ENCODE data around the gene MRPL16. TPM values are rescaled to one million over a fixed set of nuclear protein-coding genes. Genes with fewer than 3 reads are reported as not detected.
"Not testable (repeated sequence)": the region's sequence is repeated elsewhere in the genome, so short reads cannot be mapped to it uniquely, and the experiment has no call there.

The MRPL16 gene
- total RNA-seq, 2 donors from 2014 or later: 48.5 to 52.3 TPM

DNA sequence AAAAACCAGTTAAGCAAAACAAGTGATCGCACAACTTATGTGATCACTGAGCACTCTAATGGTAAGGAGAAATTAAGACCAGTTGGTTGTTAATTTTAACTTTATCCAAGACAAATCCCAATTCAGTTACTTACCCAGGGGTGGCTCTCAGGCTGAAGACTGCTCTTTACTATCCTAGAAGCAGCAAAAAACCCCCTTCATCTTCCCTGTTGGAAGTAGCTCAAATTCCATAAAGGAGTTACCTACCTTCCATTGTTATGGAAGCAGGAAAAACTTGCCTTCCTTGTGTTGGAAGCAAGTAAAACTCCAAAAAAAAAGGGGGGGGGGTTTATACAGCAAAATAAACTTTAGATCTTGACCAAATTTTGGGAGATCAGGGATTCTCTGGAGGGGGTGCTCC lies 5.2 kb upstream of the MRPL16 start:
- ATAC-seq (no peak), DNase-seq (no peak)
- intact Hi-C loops (cut with DNase I, micrococcal nuclease): no loop called here

DNA sequence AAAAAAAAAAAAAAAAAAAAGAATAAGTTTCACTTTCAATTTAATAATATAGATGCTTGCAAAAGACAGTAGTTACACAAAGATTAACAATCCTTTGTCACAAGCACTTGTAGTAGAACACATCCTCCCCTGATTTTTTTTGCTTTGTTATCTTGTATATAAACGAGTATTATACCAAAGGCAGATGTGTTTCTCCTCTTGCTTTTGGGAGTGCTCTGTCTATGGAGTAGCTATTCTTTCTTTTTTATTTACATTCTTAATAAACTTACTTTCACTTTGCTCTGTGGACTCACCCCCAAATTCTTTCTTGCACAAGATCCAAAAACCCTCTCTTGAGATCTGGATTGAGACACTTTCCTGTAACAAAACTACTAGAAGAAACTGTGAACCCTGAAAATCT lies 3.4 kb upstream of the MRPL16 start:
- intact Hi-C loops (cut with DNase I, micrococcal nuclease): no loop called here
- DNase-seq (no peak), ATAC-seq (no peak)

DNA sequence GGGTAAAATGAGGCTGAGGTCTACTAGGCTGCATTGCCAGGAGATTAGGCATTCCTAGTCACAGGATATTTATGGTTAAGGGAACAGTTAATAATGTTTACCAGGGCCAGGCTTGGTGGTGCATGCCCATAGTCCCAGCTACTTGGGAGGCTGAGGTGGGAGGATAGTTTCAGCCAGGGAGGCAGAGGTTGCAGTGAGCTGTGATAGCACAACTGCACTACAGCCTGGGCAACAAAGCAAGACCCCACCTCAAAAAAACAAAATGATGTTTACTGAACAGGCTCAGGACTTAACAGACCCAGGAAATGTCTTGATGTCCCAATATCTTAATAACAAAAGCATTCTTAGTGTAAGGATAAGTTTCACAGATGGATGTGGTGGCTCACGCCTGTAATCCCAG lies 2.8 kb upstream of the MRPL16 start:
- ATAC-seq (no peak), DNase-seq (no peak)
- intact Hi-C loops (cut with DNase I, micrococcal nuclease): no loop called here

DNA sequence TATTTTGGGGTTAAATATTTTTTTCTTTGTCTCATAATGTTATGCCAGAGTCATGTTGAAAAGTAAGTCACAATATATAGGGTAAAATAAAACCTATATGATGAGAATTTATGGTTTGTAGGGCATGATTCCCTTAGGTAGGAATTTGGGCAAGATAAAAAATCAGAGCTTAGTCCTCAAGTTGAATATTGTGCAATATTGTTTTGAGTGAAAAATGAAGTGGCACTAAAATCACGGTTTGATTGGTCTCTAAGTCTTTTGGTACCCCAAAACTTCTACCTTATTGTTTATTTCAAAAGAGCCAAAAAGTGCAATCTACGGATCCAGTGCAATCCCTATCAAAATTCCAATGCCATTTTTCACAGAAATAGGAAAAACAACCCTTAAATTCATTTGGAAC lies 1.6 kb upstream of the MRPL16 start:
- intact Hi-C loops (cut with DNase I, micrococcal nuclease): no loop called here
- no peak for DNase-seq
- ATAC-seq: no peak

DNA sequence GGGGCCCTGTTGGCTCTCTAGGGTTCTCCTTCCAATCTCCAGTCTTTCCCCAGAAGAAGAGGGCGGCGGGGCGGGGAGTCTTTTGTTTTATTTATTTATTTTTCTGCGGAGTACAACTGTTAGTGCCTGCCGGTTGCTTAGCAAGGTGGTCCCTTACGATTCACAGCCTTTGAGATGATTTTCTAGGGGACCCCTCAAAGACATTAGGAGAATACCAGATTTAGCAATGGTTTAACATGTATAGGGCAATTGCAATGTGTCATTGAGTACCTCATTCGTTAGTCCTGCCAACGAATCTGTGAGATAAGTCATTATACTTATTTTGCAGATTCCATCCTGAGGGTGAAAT lies 307 bp upstream of the MRPL16 start:
- DNase-seq (no peak), ATAC-seq (no peak)
- intact Hi-C loops (cut with DNase I, micrococcal nuclease): no loop called here

DNA sequence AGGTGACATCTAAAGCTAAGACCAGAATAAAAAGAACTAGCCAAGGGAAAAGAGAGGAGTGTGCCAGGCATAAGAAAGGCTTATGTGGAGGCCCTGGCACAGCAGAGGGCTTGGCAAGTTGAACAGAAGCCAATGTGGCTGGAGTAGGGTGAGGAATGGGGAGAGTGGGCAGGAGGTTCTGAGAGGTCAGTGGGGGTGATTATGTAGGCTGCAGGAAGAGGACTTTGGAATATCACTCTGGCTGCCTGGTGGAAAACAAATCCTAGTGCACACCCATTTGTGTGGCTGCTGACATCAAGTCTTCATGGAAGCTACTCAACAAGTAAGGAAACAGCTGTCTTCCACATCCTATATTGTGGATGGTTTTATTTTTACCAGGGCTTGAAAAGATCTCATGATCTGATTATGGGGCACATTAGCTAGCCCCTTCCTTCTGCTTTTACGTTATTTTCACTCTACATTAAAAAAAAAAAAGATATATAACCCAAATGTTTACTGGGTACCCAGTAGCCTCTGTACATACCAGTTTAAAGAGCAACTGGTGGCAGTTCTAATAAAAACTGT lies 3.4 kb downstream of the MRPL16 start:
- ATAC-seq (peak; percentile 53), DNase-seq (no peak)
- intact Hi-C loops (cut with DNase I, micrococcal nuclease): no loop called here

DNA sequence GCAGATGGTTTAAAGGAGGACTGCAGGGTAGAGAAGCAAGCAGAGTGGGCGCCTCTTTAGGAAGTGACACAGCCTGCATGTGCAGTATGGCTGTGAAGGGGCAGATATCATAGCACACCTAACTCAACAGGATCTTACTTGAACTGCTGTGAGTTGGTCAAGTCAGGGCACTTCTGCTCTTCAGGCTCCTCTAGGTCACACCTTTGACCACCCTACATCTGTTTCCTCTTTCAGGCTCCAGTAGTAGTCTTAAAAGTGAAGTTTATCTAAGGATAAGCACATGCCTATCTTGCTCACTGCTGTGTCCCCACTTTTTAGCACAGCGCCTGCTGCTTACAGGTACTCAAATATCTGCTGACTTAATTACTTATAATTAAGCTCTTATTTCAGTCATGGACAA lies 6.5 kb downstream of the MRPL16 start:
- no peak for DNase-seq
- ATAC-seq: no peak
- intact Hi-C loops (cut with DNase I, micrococcal nuclease): loop anchor here in 1 of 2 donors (5.0 kb wide), 1 partner anchor 52 kb away; no protein-coding TSS in a partner anchor

DNA sequence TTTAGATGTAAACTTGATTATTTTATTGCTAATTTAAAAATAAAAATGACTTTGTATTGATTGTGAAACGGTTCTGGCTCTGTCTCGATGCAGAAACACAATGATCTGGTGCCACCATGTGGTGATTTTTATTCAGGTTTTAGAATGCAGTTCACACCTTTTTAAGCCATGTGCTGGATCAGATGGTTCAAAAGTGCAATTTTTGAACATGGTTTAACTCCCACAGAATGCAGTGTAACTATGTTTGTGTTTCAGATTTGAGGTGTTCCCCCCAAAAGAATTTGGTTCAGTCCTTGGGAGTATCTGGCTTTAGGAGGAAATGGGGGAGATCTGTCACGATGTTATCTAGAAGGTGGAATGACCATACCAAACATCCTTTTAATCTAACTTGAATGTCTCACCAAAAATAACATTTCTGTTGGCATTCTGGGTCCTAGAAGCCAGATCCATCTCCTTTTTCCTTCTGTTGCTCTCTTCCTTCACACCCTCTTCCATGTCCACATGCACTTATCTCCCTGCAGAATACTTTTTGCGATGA lies 7.9 kb downstream of the MRPL16 start:
- DNase-seq (no peak), ATAC-seq (peak; percentile 35)
- intact Hi-C loops (cut with DNase I, micrococcal nuclease): loop anchor here in 1 of 2 donors (5.0 kb wide), 1 partner anchor 50 kb away; no protein-coding TSS in a partner anchor

DNA sequence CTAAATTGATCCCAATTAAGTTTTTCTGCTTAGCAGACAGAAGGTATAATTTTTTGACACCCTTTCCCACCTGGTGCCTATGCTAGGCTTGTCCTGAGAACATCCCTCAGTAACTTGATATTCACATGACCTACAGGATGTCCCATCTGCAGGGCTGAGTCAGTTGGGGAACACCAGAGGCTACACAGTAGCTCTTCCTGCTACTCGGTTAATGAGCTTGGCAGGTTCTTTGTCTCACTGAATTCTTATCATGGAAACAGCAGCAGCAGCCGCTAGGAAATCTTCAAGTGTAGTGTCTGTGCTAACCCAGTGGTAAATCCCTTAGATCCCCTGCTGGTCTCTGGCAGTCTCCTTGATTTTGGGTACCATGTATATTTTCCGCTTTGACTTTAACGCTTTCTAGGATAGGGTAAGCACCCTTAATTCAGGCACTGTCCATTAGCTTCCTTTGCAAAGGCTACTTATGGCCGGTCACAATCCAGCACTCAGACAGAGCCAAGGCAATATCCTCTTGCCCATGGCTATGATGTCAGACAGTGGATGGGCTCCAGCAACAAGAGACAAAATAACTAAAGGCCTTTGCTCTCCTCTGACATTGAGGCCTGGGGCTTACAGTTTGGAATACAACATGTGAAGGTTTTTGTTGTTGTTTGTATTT lies 8.5 kb downstream of the MRPL16 start:
- intact Hi-C loops (cut with DNase I, micrococcal nuclease): loop anchor here (2.0 to 5.0 kb wide), 2 partner anchors 49 to 50 kb away; no protein-coding TSS in a partner anchor
- ATAC-seq (no peak), DNase-seq (no peak)

DNA sequence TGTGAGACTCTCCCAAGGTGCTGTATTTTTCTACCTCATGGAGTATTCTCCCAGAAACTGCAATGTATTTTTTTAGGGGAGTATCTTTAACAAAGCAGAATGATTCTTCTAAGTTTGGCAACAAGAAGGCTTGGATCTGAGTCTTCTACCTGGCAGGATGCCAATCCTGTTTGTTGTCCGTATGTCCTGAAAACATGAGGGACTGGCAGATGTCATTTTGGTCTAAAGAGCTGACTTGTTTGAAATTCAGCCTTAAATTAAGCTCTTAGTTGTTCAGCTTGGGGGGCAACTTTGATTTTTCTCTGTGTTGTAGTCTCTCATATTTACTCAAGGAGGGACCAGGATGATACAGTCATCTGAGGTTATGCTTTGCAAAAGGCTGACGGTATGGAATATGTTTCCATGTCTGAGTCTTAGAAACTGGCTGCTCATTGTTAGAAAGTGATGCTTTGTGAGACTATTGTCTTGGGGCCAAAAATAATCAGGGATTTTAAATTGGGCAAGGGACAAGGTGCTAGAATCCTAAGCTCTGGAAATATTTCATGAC lies 9.3 kb downstream of the MRPL16 start:
- ATAC-seq: peak; percentile 49
- DNase-seq: no peak
- intact Hi-C loops (cut with DNase I, micrococcal nuclease): loop anchor here (2.0 to 5.0 kb wide), 2 partner anchors 48 to 49 kb away; no protein-coding TSS in a partner anchor

DNA sequence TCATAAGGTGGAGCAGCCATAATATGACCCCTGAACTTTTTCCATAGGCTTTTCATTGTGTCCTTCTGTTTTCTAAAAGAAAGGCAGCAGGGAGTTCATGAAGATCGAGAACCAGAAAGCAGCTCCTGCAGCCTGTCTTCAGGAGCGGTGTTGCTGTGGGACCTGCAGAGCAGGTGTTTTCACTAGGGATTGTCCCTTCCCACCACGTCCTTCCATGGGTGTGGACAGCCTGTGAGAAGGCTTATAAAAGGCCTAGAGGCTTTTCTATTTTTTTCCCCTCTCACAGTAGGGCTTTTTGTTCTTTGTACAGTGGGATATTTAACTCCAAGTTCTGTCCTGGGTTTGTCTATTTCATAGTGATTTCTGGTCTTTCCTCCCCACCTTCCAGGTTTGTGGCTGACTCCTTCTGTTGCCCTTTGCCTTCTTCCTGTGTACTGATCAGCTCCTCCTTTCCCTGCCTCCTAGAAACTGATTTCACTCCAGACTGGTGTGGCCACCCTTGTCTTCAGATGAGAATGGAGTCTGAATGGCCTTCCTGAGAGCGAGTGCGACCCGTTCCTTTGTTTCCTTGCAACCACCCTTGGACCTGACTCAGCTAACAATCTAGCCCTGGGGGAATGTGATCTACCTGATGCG lies 10.1 kb downstream of the MRPL16 start:
- intact Hi-C loops (cut with DNase I, micrococcal nuclease): loop anchor here (2.0 to 5.0 kb wide), 2 partner anchors 48 kb away; no protein-coding TSS in a partner anchor
- peak; percentile 31 to 44 for DNase-seq

DNA sequence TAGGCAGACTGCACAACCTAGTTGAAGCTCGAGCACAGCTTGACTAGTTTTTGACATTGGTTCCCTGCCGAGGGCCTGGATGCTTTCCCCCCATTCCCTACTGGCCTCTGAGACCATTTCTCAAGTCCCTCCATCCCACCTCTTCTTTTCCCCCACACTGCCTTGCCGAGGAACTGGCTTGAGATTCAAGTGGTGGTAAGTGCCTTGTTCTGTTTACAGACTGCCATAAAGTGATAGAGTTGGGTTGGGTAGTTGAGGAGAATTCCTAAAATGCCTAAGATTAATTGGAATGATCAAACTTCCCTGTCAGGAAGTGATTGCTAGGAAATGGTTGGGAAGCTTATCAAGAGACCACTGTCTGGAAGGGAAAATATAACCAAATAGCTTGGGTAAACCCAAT lies 16.2 kb downstream of the MRPL16 start:
- intact Hi-C loops (cut with DNase I, micrococcal nuclease): no loop called here
- ATAC-seq: no peak
- DNase-seq: no peak

More for the DNA sequence above, 10.1 kb downstream of the MRPL16 start:
- ATAC-seq: peak; percentile 75

DNA sequence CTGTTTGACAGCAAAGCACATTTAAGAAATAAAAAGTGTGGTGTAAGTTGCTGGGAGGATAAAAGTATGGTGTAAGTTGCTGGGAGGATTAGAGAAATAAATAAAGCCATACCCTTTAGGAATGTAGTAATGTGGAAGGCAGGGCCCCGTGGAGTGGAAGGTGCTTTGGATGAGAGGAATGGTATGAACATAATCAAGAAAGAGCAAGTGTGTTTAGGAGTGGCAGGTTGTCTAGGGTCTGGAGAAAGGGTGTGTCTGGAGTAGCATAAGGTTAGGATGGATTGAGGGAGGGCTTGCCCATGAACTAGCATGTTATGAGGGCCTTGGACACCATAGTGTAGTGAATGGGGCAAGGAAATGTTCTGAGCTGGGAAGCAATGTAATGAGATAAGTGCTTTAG lies 18.1 kb downstream of the MRPL16 start:
- ATAC-seq (no peak), DNase-seq (no peak)
- intact Hi-C loops (cut with DNase I, micrococcal nuclease): no loop called here

DNA sequence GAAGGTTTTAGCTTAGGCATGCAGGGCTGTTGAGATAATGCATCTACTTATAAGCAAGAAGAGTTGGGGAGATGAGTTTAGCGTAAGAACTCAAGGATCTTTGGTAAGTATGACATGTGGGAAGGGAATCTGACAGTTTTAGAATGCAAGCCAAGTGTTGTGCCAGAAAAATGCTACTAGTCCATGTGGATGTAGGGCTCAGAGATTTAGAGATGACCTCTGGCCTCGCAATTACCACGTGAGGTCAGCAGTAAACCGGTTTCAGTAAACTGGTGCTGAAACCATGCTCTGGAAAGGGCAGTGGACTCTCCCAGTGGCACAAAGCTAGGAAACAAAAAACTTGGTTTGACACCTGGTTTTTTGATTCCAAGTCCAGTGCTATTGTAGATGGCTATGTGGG lies 18.9 kb downstream of the MRPL16 start:
- ATAC-seq (no peak), DNase-seq (no peak)
- intact Hi-C loops (cut with DNase I, micrococcal nuclease): no loop called here

DNA sequence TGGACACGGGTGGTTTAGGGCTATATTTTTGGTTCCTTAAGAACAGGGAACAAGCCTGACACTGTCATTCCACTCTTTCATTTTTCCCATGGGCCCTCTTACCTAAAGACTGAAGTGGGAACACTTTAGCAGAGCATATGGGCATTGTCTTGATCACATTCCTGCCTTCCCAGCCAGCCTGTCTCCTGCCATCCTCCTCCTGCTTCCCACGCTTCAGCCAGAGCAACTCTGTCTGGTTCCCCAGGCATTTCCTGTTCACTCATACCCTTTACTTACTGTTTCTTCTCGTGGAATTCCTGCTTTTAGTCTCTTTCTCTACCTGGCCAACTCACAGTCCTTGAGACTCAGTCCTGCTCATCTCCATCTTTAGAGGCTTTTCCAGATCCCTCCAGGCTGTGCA lies 22.8 kb downstream of the MRPL16 start:
- intact Hi-C loops (cut with DNase I, micrococcal nuclease): no loop called here
- DNase-seq: no peak
- ATAC-seq: no peak

DNA sequence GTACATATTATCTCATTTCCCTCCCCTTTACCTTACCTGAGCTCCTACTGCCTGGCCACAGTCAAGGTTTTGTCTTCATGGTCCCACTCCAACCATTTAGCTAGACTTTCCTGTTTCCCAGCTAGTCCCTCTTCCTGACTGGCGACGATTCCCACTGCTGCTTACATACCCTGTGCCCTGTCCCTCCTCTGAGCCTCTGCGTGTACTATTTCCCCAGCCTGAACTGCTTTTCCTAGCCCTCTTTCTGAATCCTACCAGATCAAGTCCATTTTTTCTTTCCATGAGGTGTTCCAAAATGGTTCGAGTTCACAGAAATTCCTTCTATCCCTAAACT lies 23.4 kb downstream of the MRPL16 start:
- ATAC-seq: no peak
- intact Hi-C loops (cut with DNase I, micrococcal nuclease): no loop called here
- DNase-seq: no peak

DNA sequence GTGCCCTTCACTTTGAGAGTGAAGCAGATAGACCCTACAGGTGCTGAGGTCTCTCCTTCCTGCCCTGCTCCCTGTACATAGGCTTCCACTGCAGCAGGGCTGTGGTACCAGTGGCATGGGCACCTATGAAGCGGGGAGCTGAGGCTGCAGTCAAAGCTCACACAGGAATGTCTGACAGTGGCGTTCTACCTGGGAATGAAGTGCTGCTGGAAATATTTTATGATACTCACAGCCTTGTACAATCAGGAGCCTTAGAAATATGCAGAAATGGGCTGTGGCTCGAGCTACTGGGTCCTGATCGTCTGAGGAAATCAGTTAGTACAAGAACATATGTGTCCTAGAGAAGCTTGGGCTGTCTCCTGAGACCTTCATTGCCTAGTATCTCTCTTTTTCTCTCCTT lies 24.8 kb downstream of the MRPL16 start:
- ATAC-seq: no peak
- intact Hi-C loops (cut with DNase I, micrococcal nuclease): no loop called here
- DNase-seq: no peak

DNA sequence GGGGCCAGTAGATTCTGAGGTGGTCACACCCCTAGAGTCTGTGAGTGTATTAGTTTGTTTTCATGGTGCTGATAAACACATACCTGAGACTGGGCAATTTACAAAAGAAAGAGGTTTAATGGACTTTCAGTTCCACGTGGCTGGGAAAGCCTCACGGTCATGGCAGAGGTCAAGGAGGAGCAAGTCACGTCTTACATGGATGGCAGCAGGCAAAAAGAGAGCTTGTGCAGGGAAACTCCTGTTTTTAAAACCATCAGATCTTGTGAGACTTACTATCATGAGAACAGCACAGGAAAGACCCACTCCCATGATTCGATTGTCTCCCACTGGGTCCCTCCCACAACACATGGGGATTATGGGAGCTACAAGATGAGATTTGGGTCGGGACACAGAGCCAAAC lies 26.1 kb downstream of the MRPL16 start:
- ATAC-seq; intact Hi-C loops (cut with DNase I, micrococcal nuclease); DNase-seq: not testable (repeated sequence)

DNA sequence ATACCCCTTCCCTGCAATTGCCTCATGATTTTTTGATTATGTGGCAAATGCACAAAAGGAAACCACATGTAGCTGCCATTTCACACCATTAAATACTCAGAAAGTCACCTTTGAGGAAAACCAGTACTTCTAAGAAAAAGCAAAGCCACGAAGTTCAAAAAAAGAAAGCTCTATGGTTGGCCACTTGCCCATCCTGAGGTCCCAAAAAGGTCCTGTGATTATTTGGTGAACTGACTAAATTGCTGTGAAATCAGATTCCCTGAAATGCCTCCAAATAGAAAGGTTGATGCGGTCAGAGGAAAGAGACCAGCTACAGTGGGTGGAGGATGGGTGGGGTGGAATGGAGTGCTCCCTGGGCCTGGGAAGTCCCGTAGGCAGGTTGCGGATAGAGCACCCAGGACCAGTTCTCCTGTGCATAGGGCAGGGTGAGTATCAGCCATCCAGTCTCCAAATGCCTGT lies 26.9 kb downstream of the MRPL16 start:
- intact Hi-C loops (cut with DNase I, micrococcal nuclease): no loop called here
- ATAC-seq (no peak), DNase-seq (no peak)

DNA sequence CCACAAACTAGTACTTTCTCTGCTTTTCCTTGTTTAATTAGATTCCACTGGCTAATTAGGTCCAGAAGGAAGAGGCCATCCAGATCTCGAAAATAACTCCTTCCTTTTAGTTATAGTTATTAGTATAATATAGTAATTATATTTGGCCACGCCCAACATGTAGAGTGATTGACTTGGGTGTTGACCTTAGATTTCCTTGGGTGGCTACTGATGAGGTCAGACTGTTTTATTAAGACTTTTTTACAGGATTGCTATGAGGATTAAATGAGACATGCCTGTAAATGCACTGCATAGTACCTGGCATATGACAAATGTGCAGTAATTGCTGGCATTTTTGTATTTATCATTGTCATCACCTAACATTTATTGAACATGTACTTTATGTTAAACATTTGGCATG lies 28.5 kb downstream of the MRPL16 start:
- ATAC-seq (peak; percentile 12), DNase-seq (no peak)
- intact Hi-C loops (cut with DNase I, micrococcal nuclease): no loop called here

Measured in left colon (tissue), 2 donors.